Loucy (cell line): Measurements from ENCODE around the gene LTBP2.

ENCODE experiments used
- CTCF ChIP-seq: fragments of 200-600 bp; sonication (generic); conservative IDR thresholded peaks from 2 replicates; pipeline ENCODE4 v1.5.1; 2014; ENCODE audit warnings: mild to moderate bottlenecking, antibody characterized with exemption, low read length
- EZH2phosphoT487 ChIP-seq: fragments of 200-600 bp; IDR thresholded peaks from 2 replicates; pipeline ENCODE4 v1.6.1; 2018; ENCODE audit warnings: antibody characterized with exemption, mild to moderate bottlenecking, moderate library complexity, borderline replicate concordance

- TF ChIP-seq CTCF (no peak), EZH2phosphoT487 (no peak)
These were observed 15.0 kb upstream of the LTBP2 start for GRCh38 chr14:74627076-74627475.
